Neural cell (in vitro differentiated cells): Measurements from ENCODE around the gene CPVL. TPM values are rescaled to one million over a fixed set of nuclear protein-coding genes. Genes with fewer than 3 reads are reported as not detected.

Experiments used
- H2AFZ ChIP-seq: fragments of 200-600, 300-800 bp; sonication (generic), shearing (Covaris generic); 2 replicates; pipeline ENCODE4 v1.6.0; 2014; ENCODE audit warnings: low read depth, mild to moderate bottlenecking, antibody characterized with exemption, low read length, moderate library complexity
- H3F3A ChIP-seq: fragments of 200-600 bp; shearing (Covaris generic); 2 replicates; pipeline ENCODE4 v1.6.1; 2016; ENCODE audit warnings: mild to moderate bottlenecking, moderate library complexity, mixed read lengths, antibody characterized with exemption, low read length; ENCODE audit not compliant: insufficient read depth, poor library complexity, severe bottlenecking
- H3K27ac ChIP-seq: fragments of 200-600, 300-800 bp; sonication (generic), shearing (Covaris generic); 2 replicates; pipeline ENCODE4 v1.5.1; 2014; ENCODE audit warnings: mild to moderate bottlenecking, low read length, moderate library complexity
- H3K27me3 ChIP-seq: fragments of 300-800, 200-600 bp; sonication (generic), shearing (Covaris generic); 2 replicates; pipeline ENCODE4 v1.6.0; 2014; ENCODE audit warnings: mild to moderate bottlenecking, low read depth, low read length, moderate library complexity; ENCODE audit not compliant: insufficient read depth
- H3K36me3 ChIP-seq: fragments of 300-800, 200-600 bp; sonication (generic), shearing (Covaris generic); 2 replicates; pipeline ENCODE4 v1.5.1; 2014; ENCODE audit warnings: mild to moderate bottlenecking, antibody characterized with exemption, low read length, moderate library complexity; ENCODE audit not compliant: insufficient read depth
- H3K4me2 ChIP-seq: fragments of 300-800, 200-600 bp; sonication (generic), shearing (Covaris generic); 2 replicates; pipeline ENCODE4 v1.6.0; 2014; ENCODE audit warnings: mild to moderate bottlenecking, low read length
- H3K4me3 ChIP-seq: fragments of 300-800, 200-600 bp; sonication (generic), shearing (Covaris generic); 2 replicates; pipeline ENCODE4 v1.5.1; 2014; ENCODE audit warnings: mild to moderate bottlenecking, low read length, moderate library complexity
- H3K79me2 ChIP-seq: fragments of 200-600 bp; shearing (Covaris generic); replicated peaks from 2 replicates; pipeline ENCODE4 v1.6.0; 2014; ENCODE audit warnings: mild to moderate bottlenecking, low read length, moderate library complexity; ENCODE audit not compliant: insufficient read depth
- H3K9ac ChIP-seq: fragments of 300-800, 200-600 bp; sonication (generic), shearing (Covaris generic); 2 replicates; pipeline ENCODE4 v1.6.1; 2016; ENCODE audit warnings: mild to moderate bottlenecking, low read length, mixed read lengths
- H3K9me2 ChIP-seq: fragments of 200-600 bp; shearing (Covaris generic); 2 replicates; pipeline ENCODE4 v1.6.1; 2016; ENCODE audit warnings: mild to moderate bottlenecking, low read length, mixed read lengths; ENCODE audit not compliant: insufficient read depth
- H3K9me3 ChIP-seq: fragments of 200-600, 300-800 bp; sonication (generic), shearing (Covaris generic); 2 replicates; pipeline ENCODE4 v1.6.1; 2016; ENCODE audit warnings: mild to moderate bottlenecking, mixed run types, low read length, moderate library complexity, mixed read lengths
- H4K20me1 ChIP-seq: fragments of 200-600 bp; shearing (Covaris generic); 2 replicates; pipeline ENCODE4 v1.6.1; 2016; ENCODE audit warnings: mild to moderate bottlenecking, mixed run types; ENCODE audit not compliant: insufficient read depth
- CTCF ChIP-seq: fragments of 450-650 bp; IDR thresholded peaks from 2 replicates; pipeline ENCODE4 v1.5.1; 2014; ENCODE audit warnings: antibody characterized with exemption, mild to moderate bottlenecking, moderate library complexity; ENCODE audit not compliant: poor library complexity, severe bottlenecking
- EP300 ChIP-seq: fragments of 450-650 bp; conservative IDR thresholded peaks from 2 replicates; pipeline ENCODE4 v1.6.1; 2014; ENCODE audit warnings: antibody characterized with exemption, mild to moderate bottlenecking, moderate library complexity; ENCODE audit not compliant: poor library complexity, severe bottlenecking
- EZH2 ChIP-seq: fragments of 200-600, 300-800 bp; shearing (Covaris generic), sonication (generic); IDR thresholded peaks from 2 replicates; pipeline ENCODE4 v1.6.1; 2014; ENCODE audit warnings: antibody characterized with exemption, low read length, borderline replicate concordance, mild to moderate bottlenecking; ENCODE audit not compliant: insufficient read depth, poor library complexity, severe bottlenecking
- MXI1 ChIP-seq: fragments of 450-650 bp; conservative IDR thresholded peaks from 2 replicates; pipeline ENCODE4 v1.6.1; 2014; ENCODE audit warnings: antibody characterized with exemption, mild to moderate bottlenecking; ENCODE audit not compliant: poor library complexity, severe bottlenecking
- POLR2AphosphoS5 ChIP-seq: IDR thresholded peaks from 2 replicates; pipeline ENCODE4 v1.6.1; 2012
- RAD21 ChIP-seq: fragments of 450-650 bp; conservative IDR thresholded peaks from 2 replicates; pipeline ENCODE4 v1.6.1; 2014; ENCODE audit warnings: antibody characterized with exemption, mild to moderate bottlenecking, moderate library complexity
- REST ChIP-seq: IDR thresholded peaks from 2 replicates; pipeline ENCODE4 v1.6.1; 2012; ENCODE audit warnings: borderline replicate concordance
- SMC3 ChIP-seq: fragments of 450-650 bp; conservative IDR thresholded peaks from 2 replicates; pipeline ENCODE4 v1.6.1; 2014; ENCODE audit warnings: antibody characterized with exemption, mild to moderate bottlenecking, moderate library complexity; ENCODE audit not compliant: poor library complexity
- TAF1 ChIP-seq: IDR thresholded peaks from 2 replicates; pipeline ENCODE4 v1.6.1; 2012; ENCODE audit warnings: low read depth
- polyA plus RNA-seq: library from polyadenylated mRNA; depleted of rRNA; stranded (reverse); fragments of >200 nt; gene quantifications from 2 replicates; pipeline ENCODE4 v1.2.3, GENCODE V29; 2014

CPVL gene
- polyA plus RNA-seq, 1 donor from 2014 or later = 13.0 TPM

- no peaks in the 10 kb centered on the region for H4K20me1 ChIP-seq
- no peak for TF ChIP-seq POLR2AphosphoS5
- TF ChIP-seq EP300 = no peak
- TF ChIP-seq REST = no peak
- TF ChIP-seq EZH2 = no peak
- TF ChIP-seq SMC3 = no peak
- no peak for TF ChIP-seq RAD21
- TF ChIP-seq MXI1 = no peak
- no peak for TF ChIP-seq TAF1
- TF ChIP-seq CTCF = no peak
- no peaks in the 10 kb centered on the region for H3K9me3 ChIP-seq
- no peaks in the 10 kb centered on the region for H3K36me3 ChIP-seq
- no peaks in the 10 kb centered on the region for H3K79me2 ChIP-seq
- H3K9ac ChIP-seq = no peak overlapping the region
- H3K27ac ChIP-seq = no peak overlapping the region
- H3K27me3 ChIP-seq = no peaks in the 10 kb centered on the region
- no peak overlapping the region for H3K4me2 ChIP-seq
- H2AFZ ChIP-seq = no peak overlapping the region
- no peak overlapping the region for H3K4me3 ChIP-seq
- no peaks in the 10 kb centered on the region for H3F3A ChIP-seq
- no peaks in the 10 kb centered on the region for H3K9me2 ChIP-seq
Measured at GRCh38 chr7:29138588-29138987, 7.7 kb downstream of the CPVL start.

- H3K27me3 ChIP-seq = no peaks in the 10 kb centered on the region
- H3F3A ChIP-seq = no peaks in the 10 kb centered on the region
- H3K9ac ChIP-seq = no peak overlapping the region
- H2AFZ ChIP-seq = no peak overlapping the region
- no peaks in the 10 kb centered on the region for H3K9me3 ChIP-seq
- H4K20me1 ChIP-seq = no peaks in the 10 kb centered on the region
- H3K4me2 ChIP-seq = no peak overlapping the region
- no peak overlapping the region for H3K4me3 ChIP-seq
- no peaks in the 10 kb centered on the region for H3K79me2 ChIP-seq
- H3K9me2 ChIP-seq = no peaks in the 10 kb centered on the region
- H3K27ac ChIP-seq = no peak overlapping the region
- no peaks in the 10 kb centered on the region for H3K36me3 ChIP-seq
- TF ChIP-seq EP300 (no peak), CTCF (no peak), MXI1 (no peak), POLR2AphosphoS5 (no peak), REST (no peak), EZH2 (no peak)
Measured at GRCh38 chr7:29135846-29136245, 10.5 kb downstream of the CPVL start.
